Fibroblast of mammary gland (primary cell): Measurements from ENCODE around the gene PEX14.

ENCODE experiments used
- DNase-seq: peaks from one replicate; pipeline ENCODE4 v3.0.0-alpha.2; 2010; ENCODE audit warnings: low read depth
- H3K4me3 ChIP-seq: 2 replicates; pipeline ENCODE4 v1.5.1; 2011; ENCODE audit warnings: low read depth, mild to moderate bottlenecking, low read length, moderate library complexity; ENCODE audit not compliant: control insufficient read depth
- TF ChIP-seq, protein P1 (sequence below): conservative IDR thresholded peaks from 2 replicates; pipeline ENCODE4 v1.5.1; 2011; ENCODE audit warnings: low read depth, low read length, inconsistent platforms; ENCODE audit not compliant: control insufficient read depth, insufficient read depth

The PEX14 gene

GRCh38 chr1:10678402-10678801 is 203.7 kb downstream of the PEX14 start:
- DNase-seq, result no peak
- TF ChIP-seq, protein P1, sequence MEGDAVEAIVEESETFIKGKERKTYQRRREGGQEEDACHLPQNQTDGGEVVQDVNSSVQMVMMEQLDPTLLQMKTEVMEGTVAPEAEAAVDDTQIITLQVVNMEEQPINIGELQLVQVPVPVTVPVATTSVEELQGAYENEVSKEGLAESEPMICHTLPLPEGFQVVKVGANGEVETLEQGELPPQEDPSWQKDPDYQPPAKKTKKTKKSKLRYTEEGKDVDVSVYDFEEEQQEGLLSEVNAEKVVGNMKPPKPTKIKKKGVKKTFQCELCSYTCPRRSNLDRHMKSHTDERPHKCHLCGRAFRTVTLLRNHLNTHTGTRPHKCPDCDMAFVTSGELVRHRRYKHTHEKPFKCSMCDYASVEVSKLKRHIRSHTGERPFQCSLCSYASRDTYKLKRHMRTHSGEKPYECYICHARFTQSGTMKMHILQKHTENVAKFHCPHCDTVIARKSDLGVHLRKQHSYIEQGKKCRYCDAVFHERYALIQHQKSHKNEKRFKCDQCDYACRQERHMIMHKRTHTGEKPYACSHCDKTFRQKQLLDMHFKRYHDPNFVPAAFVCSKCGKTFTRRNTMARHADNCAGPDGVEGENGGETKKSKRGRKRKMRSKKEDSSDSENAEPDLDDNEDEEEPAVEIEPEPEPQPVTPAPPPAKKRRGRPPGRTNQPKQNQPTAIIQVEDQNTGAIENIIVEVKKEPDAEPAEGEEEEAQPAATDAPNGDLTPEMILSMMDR, result no peak
- no peak overlapping the region for H3K4me3 ChIP-seq

DNA sequence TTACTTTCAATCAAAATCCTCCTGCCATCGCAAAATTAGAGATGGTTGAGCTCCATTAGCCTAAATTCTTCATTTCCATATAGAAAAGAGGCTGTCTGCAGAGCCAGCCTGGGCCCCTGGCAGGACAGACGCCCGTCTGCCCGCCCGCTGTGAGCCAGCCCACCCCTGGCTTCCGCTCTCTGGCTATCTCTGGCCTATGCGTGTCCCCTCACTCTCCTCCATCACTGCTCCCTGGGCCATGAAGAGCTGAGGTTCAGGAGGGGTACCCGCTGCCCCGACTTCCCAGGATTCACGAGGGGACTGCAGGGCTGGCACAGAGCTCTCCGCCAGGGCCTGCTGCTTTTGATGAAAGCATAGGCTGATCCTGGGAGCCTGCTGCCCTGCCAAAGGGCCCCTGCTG is 204.1 kb downstream of the PEX14 start:
- TF ChIP-seq, protein P1, result no peak
- no peak for DNase-seq

DNA sequence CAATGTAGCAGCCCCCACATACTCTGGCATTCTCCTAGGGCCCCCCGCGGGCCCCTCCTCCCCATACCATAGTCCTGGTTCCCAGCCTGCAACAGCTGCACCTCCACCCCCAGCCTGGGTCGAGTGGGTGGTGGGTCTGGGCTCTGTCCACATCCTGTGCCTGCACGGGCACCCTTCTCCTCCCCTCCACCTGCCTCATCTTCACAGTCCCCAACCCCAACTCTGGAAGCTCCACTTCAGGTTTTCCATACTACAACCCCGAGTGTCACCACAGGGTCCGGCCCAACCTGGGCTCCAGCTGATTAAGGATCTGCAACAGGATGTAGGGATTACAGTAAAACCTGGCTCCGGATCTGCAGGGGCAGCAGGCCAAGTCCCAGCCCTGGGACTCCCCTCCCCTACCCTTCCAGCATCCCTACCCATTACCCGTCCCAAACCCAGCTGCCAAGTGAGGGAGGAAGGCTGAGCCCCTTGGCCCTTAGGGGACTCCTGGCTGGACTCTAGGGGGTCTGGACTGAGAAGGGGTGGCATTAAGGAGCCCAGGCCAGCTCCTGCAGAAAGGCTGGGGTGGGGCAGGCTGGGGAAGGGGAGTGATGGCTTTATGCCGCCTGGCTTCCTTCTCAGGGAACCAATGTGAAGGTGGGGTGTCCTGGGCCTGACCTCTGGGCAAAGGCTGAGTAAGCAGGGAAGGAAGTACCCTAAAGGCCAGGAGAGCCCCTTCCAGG is 204.9 kb downstream of the PEX14 start:
- peak; percentile 26 for DNase-seq
- no peak overlapping the region for H3K4me3 ChIP-seq
- TF ChIP-seq, protein P1, result no peak

More for the DNA sequence above, 204.1 kb downstream of the PEX14 start:
- H3K4me3 ChIP-seq, result no peak overlapping the region
